SK-N-SH treated with all-trans-retinoic acid at 6 μM for 48 hours (cell line): ENCODE data around the gene CHST15.
"Not testable (repeated sequence)": the region's sequence is repeated elsewhere in the genome, so short reads cannot be mapped to it uniquely, and the experiment has no call there.

Source experiments
- ATAC-seq: fragments of 200-7000 bp; cut with Tn5 transposase; 3 replicates; pipeline ENCODE4 v1.9.1; 2020; ENCODE audit warnings: mild to moderate bottlenecking, moderate library complexity
- BACH2 ChIP-seq: fragments of 250-450 bp; sonication (Bioruptor Pico); IDR thresholded peaks from 2 replicates; pipeline ENCODE4 v1.9.0; 2021; ENCODE audit warnings: mild to moderate bottlenecking, borderline replicate concordance
- CREB5 ChIP-seq: fragments of 250-450 bp; sonication (Bioruptor Pico); IDR thresholded peaks from 2 replicates; pipeline ENCODE4 v1.5.1; 2020; ENCODE audit warnings: low read depth, mild to moderate bottlenecking, moderate library complexity
- CSDC2 ChIP-seq: fragments of 250-450 bp; sonication (Bioruptor Pico); IDR thresholded peaks from 2 replicates; pipeline ENCODE4 v1.5.0; 2020; ENCODE audit warnings: mild to moderate bottlenecking, moderate library complexity
- CSRNP3 ChIP-seq: fragments of 250-450 bp; sonication (Bioruptor Pico); IDR thresholded peaks from 2 replicates; pipeline ENCODE4 v1.5.1; 2021; ENCODE audit warnings: mild to moderate bottlenecking, moderate library complexity
- OSR1 ChIP-seq: fragments of 250-450 bp; sonication (Bioruptor Pico); IDR thresholded peaks from 2 replicates; pipeline ENCODE4 v1.8.0; 2022; ENCODE audit warnings: moderate library complexity, mild to moderate bottlenecking, inconsistent platforms
- POU6F1 ChIP-seq: fragments of 250-450 bp; sonication (Bioruptor Pico); IDR thresholded peaks from 2 replicates; pipeline ENCODE4 v1.8.0; 2021; ENCODE audit warnings: low read depth, mild to moderate bottlenecking, moderate library complexity, borderline replicate concordance
- PPARA ChIP-seq: fragments of 250-450 bp; sonication (Bioruptor Pico); IDR thresholded peaks from 2 replicates; pipeline ENCODE4 v1.5.0; 2020; ENCODE audit warnings: mild to moderate bottlenecking, borderline replicate concordance
- RARB ChIP-seq: fragments of 250-450 bp; sonication (Bioruptor Pico); IDR thresholded peaks from 2 replicates; pipeline ENCODE4 v1.8.0; 2021; ENCODE audit warnings: mild to moderate bottlenecking, moderate library complexity
- TCF4 ChIP-seq: fragments of 250-450 bp; sonication (Bioruptor Pico); IDR thresholded peaks from 2 replicates; pipeline ENCODE4 v1.8.0; 2021; ENCODE audit warnings: mild to moderate bottlenecking, moderate library complexity, borderline replicate concordance
- TOX ChIP-seq: fragments of 250-450 bp; sonication (Bioruptor Pico); IDR thresholded peaks from 2 replicates; pipeline ENCODE4 v1.8.0; 2021; ENCODE audit warnings: mild to moderate bottlenecking, moderate library complexity, borderline replicate concordance
- TSHZ2 ChIP-seq: fragments of 250-450 bp; sonication (Bioruptor Pico); IDR thresholded peaks from 2 replicates; pipeline ENCODE4 v1.5.0; 2020; ENCODE audit warnings: mild to moderate bottlenecking, moderate library complexity
- ZC3H10 ChIP-seq: fragments of 250-450 bp; sonication (Bioruptor Pico); IDR thresholded peaks from 2 replicates; pipeline ENCODE4 v1.5.1; 2021; ENCODE audit warnings: mild to moderate bottlenecking, moderate library complexity
- ZFP3 ChIP-seq: fragments of 250-450 bp; sonication (Bioruptor Pico); IDR thresholded peaks from 2 replicates; pipeline ENCODE4 v1.5.0; 2020; ENCODE audit warnings: mild to moderate bottlenecking, moderate library complexity
- ZNF565 ChIP-seq: fragments of 450-650 bp; formaldehyde crosslinking; conservative IDR thresholded peaks from 2 replicates; pipeline ENCODE4 v1.5.0; 2020; ENCODE audit warnings: low read depth, mild to moderate bottlenecking, moderate library complexity
- ZNF70 ChIP-seq: fragments of 450-650 bp; formaldehyde crosslinking; IDR thresholded peaks from 2 replicates; pipeline ENCODE4 v1.5.0; 2020; ENCODE audit warnings: mild to moderate bottlenecking, moderate library complexity

CHST15 gene

GRCh38 chr10:124099604-124100003, 6.2 kb upstream of the CHST15 start (continued):
- TF ChIP-seq TSHZ2: no peak
- TF ChIP-seq RARB: no peak
- no peak for TF ChIP-seq ZNF565 (CRISPR knock-in tag)

GRCh38 chr10:124098575-124098974, 5.2 kb upstream of the CHST15 start:
- ATAC-seq: no peak
- no peak for TF ChIP-seq ZNF565 (CRISPR knock-in tag)

GRCh38 chr10:124097883-124098282, 4.5 kb upstream of the CHST15 start:
- no peak for ATAC-seq
- TF ChIP-seq ZNF565 (CRISPR knock-in tag): no peak
- no peak for TF ChIP-seq TSHZ2
- no peak for TF ChIP-seq ZNF70 (CRISPR knock-in tag)
- no peak for TF ChIP-seq RARB
- no peak for TF ChIP-seq ZC3H10

GRCh38 chr10:124096494-124096893, 3.1 kb upstream of the CHST15 start:
- ATAC-seq: no peak
- no peak for TF ChIP-seq ZC3H10

- not testable (repeated sequence) for ATAC-seq
Measured at GRCh38 chr10:124095801-124096200, 2.4 kb upstream of the CHST15 start.

- no peak for TF ChIP-seq TOX (CRISPR knock-in tag)
- no peak for TF ChIP-seq PPARA (CRISPR knock-in tag)
- no peak for TF ChIP-seq ZNF565 (CRISPR knock-in tag)
- TF ChIP-seq CSDC2 (CRISPR knock-in tag): no peak
- TF ChIP-seq OSR1 (CRISPR knock-in tag): no peak
- no peak for TF ChIP-seq CREB5 (CRISPR knock-in tag)
- no peak for TF ChIP-seq TSHZ2
- no peak for TF ChIP-seq BACH2 (CRISPR knock-in tag)
- TF ChIP-seq TCF4 (CRISPR knock-in tag): no peak
- no peak for ATAC-seq
Measured at GRCh38 chr10:124095096-124095495, 1.7 kb upstream of the CHST15 start.

- no peak for ATAC-seq
- TF ChIP-seq ZFP3 (CRISPR knock-in tag): no peak
- TF ChIP-seq POU6F1: no peak
- TF ChIP-seq CSRNP3 (CRISPR knock-in tag): no peak
Measured at GRCh38 chr10:124094419-124094785, 1.0 kb upstream of the CHST15 start.
